NOMO-1 treated with dmso at 0.1 percent for 144 hours (cell line): ENCODE measurements around the gene COL4A4.

Experiments used
- DNase-seq: peaks from one replicate; lab custom pipeline; 2025; ENCODE audit not compliant: unreplicated experiment; lab: John Stamatoyannopoulos, UW

Gene COL4A4

GRCh38 chr2:227163485-227163997, 464 bp downstream of the COL4A4 start:
- no peak for DNase-seq

DNA sequence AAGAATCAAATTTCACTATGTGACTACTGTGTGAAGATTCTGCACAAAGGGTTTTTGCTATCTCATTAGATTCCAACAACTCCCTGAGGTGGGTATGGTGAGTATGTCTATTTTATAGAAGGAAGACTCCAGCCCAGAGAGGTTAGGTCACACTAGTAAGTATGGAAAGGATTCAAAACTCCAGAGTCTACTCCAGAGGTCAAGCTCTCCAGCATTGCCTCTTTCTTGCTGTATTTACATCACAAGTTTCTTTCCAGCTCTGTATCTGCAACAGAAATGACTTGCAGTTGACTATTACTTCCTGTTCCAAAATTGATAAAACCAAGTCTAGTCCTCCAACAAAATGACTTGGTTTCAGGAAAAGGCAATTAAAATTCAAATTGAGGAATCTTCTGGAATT, 2.1 kb downstream of the COL4A4 start:
- no peak for DNase-seq

DNA sequence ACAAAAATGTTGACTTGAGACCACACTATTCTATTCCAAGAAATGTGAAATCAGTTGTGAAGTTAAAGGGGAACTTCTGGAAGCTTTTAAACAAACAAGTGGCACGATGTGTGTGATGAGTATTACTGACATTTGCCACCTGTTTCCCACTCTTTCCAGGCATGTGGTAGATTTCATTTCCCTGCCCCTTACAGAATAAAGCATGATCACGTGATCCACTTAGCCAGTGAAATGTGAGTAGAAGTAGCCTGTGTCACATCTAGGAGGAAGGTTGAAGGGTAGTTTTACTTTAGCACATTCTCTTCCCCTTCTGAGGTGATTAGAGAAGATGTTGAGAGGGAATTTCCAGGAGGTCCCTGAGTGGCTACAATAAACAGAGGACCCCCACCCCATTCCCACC, 3.8 kb downstream of the COL4A4 start:
- DNase-seq, result no peak

DNA sequence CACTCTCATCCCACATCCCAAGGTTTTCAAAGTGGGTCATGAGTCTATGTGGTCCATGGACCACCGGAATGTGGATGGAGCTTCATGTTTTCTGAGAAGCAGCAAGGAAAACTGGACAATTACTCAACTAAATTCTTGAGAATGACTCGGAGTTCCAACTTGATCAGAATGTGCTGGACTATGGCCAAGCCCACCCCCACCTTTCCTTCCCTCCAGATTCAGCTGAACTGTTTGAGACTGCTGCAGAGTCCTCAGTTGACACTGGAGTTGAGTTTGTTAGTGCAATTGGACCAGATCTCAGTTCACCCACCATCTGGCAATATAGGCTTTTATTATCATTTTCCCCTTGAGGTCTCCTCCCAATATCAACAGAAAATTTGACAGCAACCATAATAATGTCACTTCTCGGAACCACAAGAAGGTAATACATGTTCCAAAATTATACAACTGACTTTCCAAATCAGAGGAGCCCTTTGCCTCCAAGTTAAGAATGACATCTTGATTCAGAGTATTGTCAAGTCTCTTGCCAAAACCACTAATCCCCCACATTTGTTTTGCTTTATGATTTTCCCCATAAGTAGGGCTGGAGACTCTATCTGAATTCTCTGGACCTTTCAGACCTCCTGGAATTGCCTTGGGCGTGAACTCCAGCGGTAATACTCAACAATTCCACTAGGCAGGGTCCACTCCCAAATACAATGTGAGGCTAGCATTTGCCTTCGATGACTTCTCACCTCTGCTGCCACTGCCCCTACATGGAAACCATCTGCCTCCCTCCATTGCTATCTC, 8.8 kb downstream of the COL4A4 start:
- no peak for DNase-seq

GRCh38 chr2:227153758-227154486, 10.1 kb downstream of the COL4A4 start:
- no peak for DNase-seq

DNA sequence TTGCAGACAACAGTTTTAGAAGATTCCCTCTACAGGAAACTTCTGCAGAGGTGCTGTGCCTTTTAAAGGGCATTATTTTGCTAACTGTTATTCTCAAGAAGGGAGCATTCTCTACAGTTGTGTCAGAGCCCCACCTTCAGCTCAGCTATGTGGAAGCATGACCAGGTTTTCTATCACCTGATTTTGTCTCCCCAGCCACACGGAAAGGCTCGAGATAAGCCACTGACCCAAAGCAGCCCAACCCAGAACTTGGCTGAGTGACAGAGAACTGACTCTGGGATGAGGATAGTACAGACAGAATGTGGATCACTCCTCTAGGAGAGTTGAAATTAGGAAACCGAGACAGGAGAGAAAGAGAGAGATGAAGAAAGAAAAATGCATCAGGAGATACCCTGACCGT, 10.7 kb downstream of the COL4A4 start:
- DNase-seq, result no peak

DNA sequence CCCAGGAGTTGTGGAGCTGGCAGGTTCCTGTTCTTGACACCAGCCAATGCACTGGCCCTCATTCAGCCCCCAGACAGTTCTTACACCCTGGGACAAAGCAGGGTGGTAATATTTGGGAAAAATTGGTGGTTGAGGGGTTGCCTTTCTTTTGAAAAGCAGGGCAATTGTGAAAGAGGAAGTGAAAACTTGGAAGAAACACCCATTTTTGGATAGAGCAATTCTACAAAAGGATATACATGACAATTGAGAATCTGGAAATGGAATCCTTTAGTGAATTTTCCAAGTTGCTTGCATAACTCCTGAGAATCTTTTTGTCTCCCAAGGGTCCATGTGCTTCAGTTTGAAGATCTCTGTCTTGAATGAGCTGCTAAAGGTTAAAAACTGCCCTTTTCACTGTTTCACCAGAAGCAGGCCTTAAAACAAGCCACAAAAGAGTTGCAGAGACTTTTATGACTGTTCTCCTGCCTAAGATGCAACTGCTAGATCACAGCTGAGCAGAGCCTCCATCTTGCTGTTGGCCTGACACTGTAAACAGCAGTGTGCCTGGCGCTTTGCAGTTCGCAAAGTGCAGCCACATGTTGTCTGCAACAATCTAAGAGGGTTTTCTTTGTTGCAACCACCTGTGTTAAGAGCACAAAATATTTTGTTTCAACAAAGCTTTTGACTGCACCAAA, 11.8 kb downstream of the COL4A4 start:
- DNase-seq, result no peak

DNA sequence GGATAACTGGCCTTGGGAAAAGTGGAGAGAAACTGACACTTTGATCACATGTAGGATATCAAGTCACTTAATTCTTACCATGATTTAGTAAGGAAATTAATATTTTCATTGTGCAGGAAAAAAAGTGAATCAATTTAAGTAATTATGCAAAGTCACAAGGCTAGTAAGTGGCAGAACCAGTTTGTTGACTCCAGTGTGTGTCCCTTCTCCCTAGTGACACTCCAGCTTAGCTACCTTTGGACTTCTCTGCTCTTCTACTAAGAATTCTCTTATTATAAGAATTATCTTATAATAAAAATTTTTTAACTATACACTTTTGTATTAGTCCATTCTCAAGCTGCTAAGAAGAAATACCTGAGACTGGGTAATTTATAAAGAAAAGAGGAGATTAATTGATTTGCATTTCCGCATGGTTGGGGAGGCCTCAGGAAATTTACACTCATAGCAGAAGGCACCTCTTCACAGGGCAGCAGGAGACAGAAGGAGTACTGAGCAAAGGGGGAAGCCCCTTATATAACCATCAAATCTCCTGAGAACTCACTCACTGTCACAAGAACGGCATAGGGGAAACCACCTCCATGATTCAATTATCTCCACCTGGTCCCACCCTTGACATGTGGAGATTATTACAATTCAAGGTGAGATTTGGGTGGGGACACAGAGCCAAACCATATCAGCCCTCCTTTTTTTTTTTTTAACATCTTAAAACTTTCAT, 13.6 kb downstream of the COL4A4 start:
- no peak for DNase-seq

DNA sequence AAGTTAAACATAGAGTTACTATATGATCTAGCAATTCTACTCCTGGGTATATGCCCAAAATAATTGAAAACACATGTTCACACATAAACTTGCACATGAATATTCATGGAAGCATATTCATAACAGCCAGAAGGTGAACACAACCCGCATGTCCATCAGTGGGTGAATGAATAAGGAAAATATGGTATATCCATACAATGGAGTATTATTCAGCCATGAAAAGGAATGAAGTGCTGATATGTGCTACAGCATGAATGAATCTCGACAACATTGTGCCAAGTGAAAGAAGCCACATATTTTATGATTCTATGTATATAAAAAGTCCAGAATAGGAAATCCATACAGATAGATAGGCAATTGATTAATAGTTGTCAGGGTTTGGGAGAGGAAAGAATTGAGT, 15.9 kb downstream of the COL4A4 start:
- no peak for DNase-seq

- DNase-seq, result no peak
Measured at GRCh38 chr2:227147023-227147422, 17.0 kb downstream of the COL4A4 start.

DNA sequence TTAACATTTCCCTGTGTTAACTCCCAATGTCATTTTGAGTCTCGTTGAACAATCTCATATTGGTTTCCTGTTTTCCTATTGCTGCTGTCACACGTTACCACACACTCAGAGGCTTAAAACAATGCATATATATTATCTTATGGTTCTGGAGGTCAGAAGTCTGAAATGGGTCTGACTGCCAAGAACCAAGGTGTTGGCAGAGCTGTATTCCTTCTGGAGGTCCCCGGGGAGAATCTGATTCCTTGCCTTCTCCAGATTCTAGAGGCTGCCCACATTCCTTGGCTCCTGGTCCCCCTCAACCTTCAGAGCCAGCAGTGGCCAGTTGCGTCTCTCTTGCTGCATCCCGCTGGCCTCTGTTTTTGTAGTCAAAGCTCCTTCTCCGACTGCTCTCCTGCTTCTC, 17.5 kb downstream of the COL4A4 start:
- no peak for DNase-seq

GRCh38 chr2:227143895-227144294, 20.1 kb downstream of the COL4A4 start:
- DNase-seq, result no peak

DNA sequence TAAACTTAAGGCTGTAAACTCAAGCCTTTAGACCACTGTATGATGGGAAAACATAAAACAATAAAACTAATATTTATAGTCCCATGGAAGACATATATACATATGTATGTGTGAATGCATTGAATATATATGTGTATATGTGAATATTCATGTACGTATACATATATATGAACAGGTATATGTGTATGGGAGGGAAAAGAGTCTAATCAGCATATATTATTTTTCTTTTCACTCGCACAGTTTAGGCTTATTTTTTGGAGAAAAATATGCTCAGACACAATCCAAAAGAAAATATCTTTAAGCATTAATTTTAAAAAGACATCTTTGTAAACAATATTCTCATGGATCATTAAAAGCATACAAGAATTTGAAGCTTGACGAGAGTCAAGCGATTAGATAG, 22.7 kb downstream of the COL4A4 start:
- DNase-seq, result no peak

- no peak for DNase-seq
Measured at GRCh38 chr2:227134591-227134990, 29.4 kb downstream of the COL4A4 start.

- no peak for DNase-seq
Measured at GRCh38 chr2:227132986-227133385, 31.0 kb downstream of the COL4A4 start.

DNA sequence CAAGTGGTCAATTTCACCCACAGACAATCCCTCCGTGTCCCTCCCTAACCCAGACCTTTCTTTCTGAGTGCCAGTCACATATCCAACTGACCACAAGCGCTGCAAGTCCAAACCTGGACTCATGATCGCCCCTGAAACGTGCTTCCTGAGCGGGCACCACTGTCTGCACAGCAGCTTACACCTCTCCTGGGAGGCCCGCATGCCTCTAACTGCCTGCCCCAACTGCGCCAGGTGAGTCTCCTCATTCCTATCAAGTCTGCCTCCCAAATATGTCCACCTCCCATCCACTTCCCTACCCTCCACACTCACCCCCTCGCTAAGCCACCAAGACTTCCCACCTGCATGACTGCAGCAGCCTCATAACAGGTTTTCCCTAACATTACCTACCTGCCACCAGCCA, 33.4 kb downstream of the COL4A4 start:
- no peak for DNase-seq

DNA sequence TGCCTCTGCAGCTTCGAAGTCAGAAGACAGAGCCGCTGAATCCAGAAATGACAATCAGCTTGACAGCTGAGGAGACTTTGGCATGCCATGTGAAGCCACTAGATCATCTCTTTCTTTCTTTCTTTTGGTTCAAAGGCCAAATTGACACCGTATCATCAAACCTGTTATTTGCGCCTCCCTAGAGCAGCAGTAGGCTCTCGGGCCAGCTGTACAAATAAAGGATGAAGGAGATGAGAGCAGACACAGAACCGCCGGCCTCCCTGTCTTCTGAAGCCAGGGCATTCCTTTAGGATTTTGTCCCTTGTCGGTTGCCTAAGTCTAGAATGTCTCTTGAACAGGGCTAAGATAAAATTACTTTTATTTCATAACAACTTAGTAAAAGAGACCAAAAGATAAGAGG, 36.8 kb downstream of the COL4A4 start:
- DNase-seq, result no peak

- no peak for DNase-seq
Measured at GRCh38 chr2:227125506-227125905, 38.5 kb downstream of the COL4A4 start.

DNA sequence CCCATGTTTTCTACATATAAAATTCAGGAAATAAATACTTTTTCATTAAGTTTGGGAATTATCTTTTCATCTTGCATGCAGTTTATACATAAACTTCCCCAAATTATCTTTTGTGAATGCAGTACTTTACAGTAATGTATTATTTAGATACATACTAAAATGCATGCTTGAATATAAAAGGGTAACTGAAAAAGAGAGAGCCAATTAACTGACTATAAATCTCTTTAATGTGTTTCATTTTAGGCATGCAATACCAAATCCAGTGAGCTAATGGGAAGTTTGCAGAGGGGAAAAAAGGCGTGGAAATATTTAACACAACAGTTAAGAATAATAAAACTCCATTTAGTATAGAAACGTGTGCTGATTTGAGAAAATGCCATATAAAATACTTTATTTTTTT, 39.2 kb downstream of the COL4A4 start:
- DNase-seq, result no peak

DNA sequence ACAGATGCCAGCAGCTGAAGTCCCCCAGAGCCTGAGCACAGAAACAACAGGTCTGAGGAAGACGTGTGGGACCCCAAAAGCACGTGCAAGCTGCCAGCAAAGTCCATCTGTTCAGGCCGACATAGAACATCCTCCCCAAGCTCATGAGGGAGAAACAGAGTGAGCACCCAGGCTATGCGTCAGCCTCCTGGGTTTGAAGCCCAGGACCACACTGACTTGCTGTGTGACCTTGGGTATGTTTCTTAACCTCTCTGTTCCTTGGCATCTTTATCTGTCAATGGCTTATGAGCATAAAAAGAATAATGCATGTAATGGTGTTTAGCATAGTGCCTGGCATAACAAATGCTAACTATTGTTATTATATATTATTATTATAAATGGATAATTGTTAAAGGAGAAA, 40.3 kb downstream of the COL4A4 start:
- DNase-seq, result no peak

DNA sequence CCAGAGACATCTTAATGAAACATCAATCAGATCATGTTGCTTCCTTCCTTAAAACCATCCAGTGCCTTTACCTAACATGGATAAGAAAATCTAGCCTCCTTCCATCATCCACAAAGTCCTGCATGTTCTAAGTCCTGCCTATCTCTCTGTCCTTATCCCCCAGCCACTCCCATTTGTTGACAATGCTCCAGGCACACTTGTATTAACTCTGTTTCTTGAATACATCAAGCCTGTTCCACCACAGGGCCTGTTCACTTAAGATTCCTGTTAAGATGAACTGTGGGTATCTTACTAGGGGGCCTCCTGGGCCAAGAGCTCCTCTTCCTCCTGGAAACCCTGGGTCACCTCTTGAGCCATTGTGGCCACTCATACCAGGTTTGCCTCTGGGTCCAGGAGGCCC, 45.7 kb downstream of the COL4A4 start:
- DNase-seq, result no peak
